ENCODE measurements around the gene MAOB.

MAOB gene

GRCh38 chrX:43815209-43815608 is 67.0 kb downstream of the MAOB start:
- no peak overlapping the region for H3K27ac ChIP-seq (replicated peaks)
- H3K4me3 ChIP-seq (replicated peaks; ENCODE audit: insufficient read depth, low read length): no peak overlapping the region
- TF ChIP-seq SPI1 (IDR thresholded peaks at IDR 0.05; ENCODE audit: borderline replicate concordance, low read depth) (no peak), CTCF (IDR thresholded peaks at IDR 0.05; ENCODE audit: insufficient read depth, low read length) (no peak), GABPA (IDR thresholded peaks at IDR 0.05; ENCODE audit: low read depth) (no peak), POLR2AphosphoS5 (IDR thresholded peaks at IDR 0.05; ENCODE audit: low read depth) (no peak)
- DNase-seq (ENCODE audit: low read depth in 1 of 2, low spot score in 1 of 2): no peak
- no peaks in the 10 kb centered on the region for H3K27me3 ChIP-seq (ENCODE audit: insufficient read depth, poor library complexity, severe bottlenecking)

GRCh38 chrX:43813898-43814297 is 68.4 kb downstream of the MAOB start:
- Histone ChIP-seq H3K27me3 (ENCODE audit: insufficient read depth, poor library complexity, severe bottlenecking) (no peaks in the 10 kb centered on the region), H3K27ac (replicated peaks) (no peak overlapping the region), H3K4me3 (replicated peaks; ENCODE audit: insufficient read depth, low read length) (no peak overlapping the region)
- DNase-seq (ENCODE audit: low read depth in 1 of 2, low spot score in 1 of 2): peak in 1 of 2 experiments; percentile 4
- TF ChIP-seq CTCF (IDR thresholded peaks at IDR 0.05; ENCODE audit: insufficient read depth, low read length): no peak
- peak; percentile 72 for TF ChIP-seq SPI1 (IDR thresholded peaks at IDR 0.05; ENCODE audit: borderline replicate concordance, low read depth)

GRCh38 chrX:43813319-43813718 is 68.9 kb downstream of the MAOB start:
- TF ChIP-seq SPI1 (IDR thresholded peaks at IDR 0.05; ENCODE audit: borderline replicate concordance, low read depth) (no peak), CTCF (IDR thresholded peaks at IDR 0.05; ENCODE audit: insufficient read depth, low read length) (no peak), POLR2AphosphoS5 (IDR thresholded peaks at IDR 0.05; ENCODE audit: low read depth) (no peak), GABPA (IDR thresholded peaks at IDR 0.05; ENCODE audit: low read depth) (no peak), REST (IDR thresholded peaks at IDR 0.05; ENCODE audit: insufficient replicate concordance, low read depth) (no peak)
- Histone ChIP-seq H3K4me3 (replicated peaks; ENCODE audit: insufficient read depth, low read length) (no peak overlapping the region), H3K27me3 (ENCODE audit: insufficient read depth, poor library complexity, severe bottlenecking) (no peaks in the 10 kb centered on the region), H3K27ac (replicated peaks) (no peak overlapping the region)
- no peak for DNase-seq (ENCODE audit: low read depth in 1 of 2, low spot score in 1 of 2)

GRCh38 chrX:43809463-43809862 is 72.8 kb downstream of the MAOB start:
- DNase-seq (ENCODE audit: low read depth in 1 of 2, low spot score in 1 of 2): no peak
- TF ChIP-seq REST (IDR thresholded peaks at IDR 0.05; ENCODE audit: insufficient replicate concordance, low read depth) (no peak), GABPA (IDR thresholded peaks at IDR 0.05; ENCODE audit: low read depth) (no peak), POLR2AphosphoS5 (IDR thresholded peaks at IDR 0.05; ENCODE audit: low read depth) (no peak), CTCF (IDR thresholded peaks at IDR 0.05; ENCODE audit: insufficient read depth, low read length) (no peak), SPI1 (IDR thresholded peaks at IDR 0.05; ENCODE audit: borderline replicate concordance, low read depth) (no peak)
- no peak overlapping the region for H3K27ac ChIP-seq (replicated peaks)
- H3K27me3 ChIP-seq (ENCODE audit: insufficient read depth, poor library complexity, severe bottlenecking): no peaks in the 10 kb centered on the region
- H3K4me3 ChIP-seq (replicated peaks; ENCODE audit: insufficient read depth, low read length): no peak overlapping the region
